Choroid plexus epithelial cell (primary cell): ENCODE results near the gene CRELD2.

ENCODE experiments used
- DNase-seq: peaks from one replicate; pipeline ENCODE4 v3.0.0-alpha.2; 2010; ENCODE audit warnings: low read depth
- H3K4me3 ChIP-seq: 2 replicates; pipeline ENCODE4 v1.5.1; 2011; ENCODE audit warnings: low read depth, mild to moderate bottlenecking, control low read depth, low read length, moderate library complexity
- TF ChIP-seq, protein P1 (sequence below): conservative IDR thresholded peaks from 2 replicates; pipeline ENCODE4 v1.5.1; 2011; ENCODE audit warnings: low read depth, mild to moderate bottlenecking, control low read depth, inconsistent platforms, low read length, moderate library complexity

Gene CRELD2

GRCh38 chr22:49953680-49954344, 35.4 kb downstream of the CRELD2 start:
- no peak overlapping the region for H3K4me3 ChIP-seq
- no peak for DNase-seq
- TF ChIP-seq, protein P1, sequence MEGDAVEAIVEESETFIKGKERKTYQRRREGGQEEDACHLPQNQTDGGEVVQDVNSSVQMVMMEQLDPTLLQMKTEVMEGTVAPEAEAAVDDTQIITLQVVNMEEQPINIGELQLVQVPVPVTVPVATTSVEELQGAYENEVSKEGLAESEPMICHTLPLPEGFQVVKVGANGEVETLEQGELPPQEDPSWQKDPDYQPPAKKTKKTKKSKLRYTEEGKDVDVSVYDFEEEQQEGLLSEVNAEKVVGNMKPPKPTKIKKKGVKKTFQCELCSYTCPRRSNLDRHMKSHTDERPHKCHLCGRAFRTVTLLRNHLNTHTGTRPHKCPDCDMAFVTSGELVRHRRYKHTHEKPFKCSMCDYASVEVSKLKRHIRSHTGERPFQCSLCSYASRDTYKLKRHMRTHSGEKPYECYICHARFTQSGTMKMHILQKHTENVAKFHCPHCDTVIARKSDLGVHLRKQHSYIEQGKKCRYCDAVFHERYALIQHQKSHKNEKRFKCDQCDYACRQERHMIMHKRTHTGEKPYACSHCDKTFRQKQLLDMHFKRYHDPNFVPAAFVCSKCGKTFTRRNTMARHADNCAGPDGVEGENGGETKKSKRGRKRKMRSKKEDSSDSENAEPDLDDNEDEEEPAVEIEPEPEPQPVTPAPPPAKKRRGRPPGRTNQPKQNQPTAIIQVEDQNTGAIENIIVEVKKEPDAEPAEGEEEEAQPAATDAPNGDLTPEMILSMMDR = no peak

DNA sequence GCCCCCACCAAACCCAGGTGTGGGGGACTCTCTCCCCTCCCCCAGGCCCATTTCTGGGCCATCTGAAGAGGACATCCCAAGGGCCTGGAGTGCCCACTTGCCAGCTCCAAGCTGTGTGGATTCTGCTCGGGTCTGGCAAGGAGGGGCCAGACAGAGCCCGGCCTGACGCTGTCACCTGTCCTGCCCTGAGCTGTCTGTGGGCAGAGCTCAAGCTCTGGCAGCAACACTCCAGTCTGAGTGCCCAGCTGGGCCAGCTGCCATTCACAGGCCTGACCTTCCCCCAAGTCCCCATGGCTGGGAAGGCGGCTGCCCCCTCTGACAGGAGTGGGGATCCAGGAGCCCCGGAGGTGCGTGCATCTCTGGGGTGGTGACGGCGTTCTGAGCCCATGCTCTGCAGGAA, 35.9 kb downstream of the CRELD2 start:
- no peak for DNase-seq
- no peak overlapping the region for H3K4me3 ChIP-seq
- TF ChIP-seq, protein P1 = no peak

- TF ChIP-seq, protein P1 = no peak
- no peak overlapping the region for H3K4me3 ChIP-seq
- no peak for DNase-seq
These were observed 36.7 kb downstream of the CRELD2 start for GRCh38 chr22:49954991-49955580.

GRCh38 chr22:49955581-49956417, 37.4 kb downstream of the CRELD2 start:
- TF ChIP-seq, protein P1 = no peak
- H3K4me3 ChIP-seq = no peak overlapping the region
- no peak for DNase-seq

DNA sequence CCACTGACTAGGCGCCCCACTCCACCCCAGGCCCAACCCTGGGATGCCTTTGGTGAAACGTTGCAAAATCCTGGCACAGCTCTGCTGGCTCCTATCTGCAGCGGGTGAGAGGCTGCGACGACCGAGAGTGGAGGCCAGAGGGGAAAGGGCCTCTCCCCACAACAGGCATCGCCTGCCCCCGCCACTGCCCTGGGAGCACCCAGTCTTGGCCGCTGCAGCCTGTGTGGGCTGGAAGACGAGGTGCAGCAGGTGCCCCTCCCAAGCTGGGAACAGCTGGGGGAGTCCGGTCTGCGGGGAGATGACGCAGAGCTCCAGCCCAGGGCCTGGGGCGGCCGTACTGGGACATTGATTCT, 38.0 kb downstream of the CRELD2 start:
- no peak for DNase-seq
- TF ChIP-seq, protein P1 = no peak
- H3K4me3 ChIP-seq = no peak overlapping the region

GRCh38 chr22:49956914-49957825, 38.7 kb downstream of the CRELD2 start:
- no peak for DNase-seq
- H3K4me3 ChIP-seq = no peak overlapping the region
- TF ChIP-seq, protein P1 = no peak
